Thyroid gland (tissue), 4 donors: ENCODE results near the gene TFB1M.

Source experiments
- POLR2A ChIP-seq, 2 donors: fragments of 450-650 bp; IDR thresholded peaks; one replicate each; pipeline ENCODE4 v1.6.1; 2017; ENCODE audit warnings: antibody characterized with exemption in 2 of 2, mild to moderate bottlenecking in 2 of 2, moderate library complexity in 1 of 2
- TF ChIP-seq, protein P1 (sequence below), 6 experiments: fragments of 200-600 bp in 3 of 6; fragments of 450-650 bp in 3 of 6; sonication (generic) in 3 of 6; IDR thresholded peaks; one replicate each; pipeline ENCODE4 v1.5.1; 2016 to 2019; ENCODE audit warnings: antibody characterized with exemption in 6 of 6, mild to moderate bottlenecking in 2 of 6, inconsistent platforms in 1 of 6, moderate library complexity in 1 of 6

DNA sequence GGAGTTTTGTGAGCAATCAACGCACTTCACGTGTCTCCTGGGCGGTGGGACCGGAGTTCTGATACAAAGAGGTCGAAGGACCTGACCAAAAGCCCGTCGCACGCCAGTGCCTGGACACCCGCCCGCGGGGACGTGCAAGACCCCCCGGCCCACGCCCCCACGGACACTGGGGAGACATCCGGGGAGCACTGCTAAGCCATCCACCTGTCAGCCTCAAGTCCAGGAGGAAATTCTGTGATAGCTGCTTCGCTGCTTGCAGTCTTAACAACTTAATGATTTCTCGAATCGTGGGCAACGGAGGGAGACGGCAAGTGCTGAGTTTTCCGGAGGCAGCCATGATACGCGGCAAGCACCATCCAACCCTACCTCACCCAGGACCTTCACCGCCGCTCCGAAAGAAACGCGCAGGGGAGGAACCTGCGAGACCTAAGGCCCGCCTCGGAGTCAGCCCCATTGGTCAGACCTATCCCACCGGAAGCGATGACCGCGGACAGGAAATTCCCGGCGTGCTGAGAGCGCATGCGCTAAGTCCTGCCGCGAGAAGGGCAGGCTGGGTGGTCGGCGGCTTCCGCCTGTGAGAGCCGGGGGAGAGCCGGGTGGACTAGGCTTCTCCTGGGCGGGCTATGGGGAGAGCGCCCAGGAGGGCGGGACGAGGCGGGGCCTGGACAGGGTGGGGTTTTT lies at the start of gene TFB1M:
- TF ChIP-seq, protein P1, sequence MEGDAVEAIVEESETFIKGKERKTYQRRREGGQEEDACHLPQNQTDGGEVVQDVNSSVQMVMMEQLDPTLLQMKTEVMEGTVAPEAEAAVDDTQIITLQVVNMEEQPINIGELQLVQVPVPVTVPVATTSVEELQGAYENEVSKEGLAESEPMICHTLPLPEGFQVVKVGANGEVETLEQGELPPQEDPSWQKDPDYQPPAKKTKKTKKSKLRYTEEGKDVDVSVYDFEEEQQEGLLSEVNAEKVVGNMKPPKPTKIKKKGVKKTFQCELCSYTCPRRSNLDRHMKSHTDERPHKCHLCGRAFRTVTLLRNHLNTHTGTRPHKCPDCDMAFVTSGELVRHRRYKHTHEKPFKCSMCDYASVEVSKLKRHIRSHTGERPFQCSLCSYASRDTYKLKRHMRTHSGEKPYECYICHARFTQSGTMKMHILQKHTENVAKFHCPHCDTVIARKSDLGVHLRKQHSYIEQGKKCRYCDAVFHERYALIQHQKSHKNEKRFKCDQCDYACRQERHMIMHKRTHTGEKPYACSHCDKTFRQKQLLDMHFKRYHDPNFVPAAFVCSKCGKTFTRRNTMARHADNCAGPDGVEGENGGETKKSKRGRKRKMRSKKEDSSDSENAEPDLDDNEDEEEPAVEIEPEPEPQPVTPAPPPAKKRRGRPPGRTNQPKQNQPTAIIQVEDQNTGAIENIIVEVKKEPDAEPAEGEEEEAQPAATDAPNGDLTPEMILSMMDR (IDR thresholded peaks at IDR 0.05): no peak
- peak; percentile 61 to 91 for TF ChIP-seq POLR2A (IDR thresholded peaks at IDR 0.05)
